ENCODE measurements around the gene ADCY5.

Gene ADCY5

DNA sequence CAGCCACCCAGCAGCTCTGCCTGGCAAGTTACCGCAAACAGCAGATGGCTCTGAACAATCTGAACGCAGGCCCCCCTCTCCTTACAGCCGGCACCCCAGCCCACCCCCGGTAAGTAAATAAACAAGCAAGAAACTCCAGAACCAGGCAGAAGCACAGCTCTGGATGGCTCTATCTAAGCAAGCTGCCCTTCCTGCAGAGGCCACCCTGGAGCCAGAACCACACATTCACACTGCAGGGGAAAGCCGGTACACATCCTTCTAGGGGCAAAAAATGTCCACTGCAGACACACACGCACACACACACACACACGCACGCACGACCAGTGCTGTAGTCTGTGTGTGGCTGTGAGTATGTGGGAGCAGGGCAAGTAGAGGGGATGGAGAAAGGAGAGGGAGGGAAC lies 63.9 kb downstream of the ADCY5 start:
- DNase-seq = no peak

GRCh38 chr3:123384256-123384655 lies 64.6 kb downstream of the ADCY5 start:
- no peak for DNase-seq

DNA sequence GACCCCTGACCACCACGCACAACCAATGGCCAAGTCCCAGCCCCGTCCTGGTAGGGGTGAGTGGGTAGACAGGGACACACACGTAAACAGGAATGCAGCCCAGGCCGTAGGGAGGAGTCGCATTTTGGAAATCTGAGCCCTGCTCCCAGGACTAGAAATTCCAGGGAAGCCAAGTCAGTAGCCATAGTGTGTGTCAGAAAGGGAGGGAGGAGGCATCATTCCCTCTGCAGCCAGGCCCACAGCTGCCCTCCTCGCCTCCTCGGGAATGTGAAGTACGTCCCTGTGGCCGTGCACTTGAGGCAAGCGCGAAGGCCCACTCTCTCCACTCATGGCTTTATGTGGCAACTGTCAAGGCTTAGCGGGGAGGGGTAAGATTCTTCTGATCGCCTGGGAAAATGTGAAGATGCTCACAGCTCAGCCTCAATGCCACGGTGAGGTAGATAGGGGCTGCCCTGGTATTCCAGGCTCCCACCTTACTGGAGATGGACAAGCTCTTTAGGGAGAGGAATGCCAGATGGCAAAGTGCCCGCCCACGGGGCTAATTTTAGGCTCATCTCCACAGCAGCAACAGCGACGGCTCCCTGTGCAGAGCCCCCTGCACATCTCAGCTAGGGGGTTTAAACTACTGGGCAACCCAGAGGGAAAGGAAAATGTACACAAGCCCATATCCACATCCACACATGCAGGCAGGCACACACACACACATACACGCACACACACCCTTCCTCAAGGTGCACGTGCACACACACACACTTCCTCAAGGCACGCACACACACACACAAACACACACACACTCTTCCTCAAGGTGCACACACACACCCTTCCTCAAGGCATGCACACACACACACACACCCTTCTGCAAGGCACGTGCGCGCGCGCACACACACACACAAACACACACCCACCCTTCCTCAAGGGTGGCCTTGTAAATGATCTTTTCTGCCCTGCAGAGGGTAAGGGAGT lies 65.5 kb downstream of the ADCY5 start:
- DNase-seq = no peak

- no peak for DNase-seq
These were observed 68.6 kb downstream of the ADCY5 start for GRCh38 chr3:123380261-123380660.

- DNase-seq = no peak
These were observed 69.7 kb downstream of the ADCY5 start for GRCh38 chr3:123379041-123379830.

DNA sequence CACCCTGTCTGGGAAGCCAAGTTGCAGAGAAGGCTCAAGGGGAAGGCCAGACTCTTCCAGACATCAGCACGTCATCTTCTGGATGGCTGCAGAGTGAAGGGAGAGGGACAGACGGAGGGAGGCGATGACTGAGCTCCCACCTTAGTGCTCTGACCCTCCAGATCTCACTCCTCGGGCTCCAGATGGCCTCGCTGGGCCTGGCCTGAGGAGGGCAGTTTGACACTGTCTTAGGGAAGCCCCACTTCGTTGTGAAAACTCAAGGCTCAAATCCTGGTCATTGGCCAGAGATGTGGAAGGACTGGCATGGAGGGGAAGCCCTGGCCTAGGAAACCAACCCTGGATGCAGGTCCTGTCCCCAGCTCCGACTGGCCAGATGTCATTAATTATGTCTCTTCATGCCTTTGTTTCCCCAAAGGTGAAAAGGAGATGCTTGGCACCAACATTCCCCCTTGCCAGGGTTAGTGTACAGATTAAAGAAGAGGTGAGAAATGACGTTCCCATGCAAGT lies 70.4 kb downstream of the ADCY5 start:
- no peak for DNase-seq

GRCh38 chr3:123377243-123377740 lies 71.6 kb downstream of the ADCY5 start:
- no peak for DNase-seq

- no peak for DNase-seq
These were observed 72.2 kb downstream of the ADCY5 start for GRCh38 chr3:123376451-123377242.

GRCh38 chr3:123375014-123375940 lies 73.6 kb downstream of the ADCY5 start:
- DNase-seq = no peak

GRCh38 chr3:123374016-123374415 lies 74.9 kb downstream of the ADCY5 start:
- no peak for DNase-seq

DNA sequence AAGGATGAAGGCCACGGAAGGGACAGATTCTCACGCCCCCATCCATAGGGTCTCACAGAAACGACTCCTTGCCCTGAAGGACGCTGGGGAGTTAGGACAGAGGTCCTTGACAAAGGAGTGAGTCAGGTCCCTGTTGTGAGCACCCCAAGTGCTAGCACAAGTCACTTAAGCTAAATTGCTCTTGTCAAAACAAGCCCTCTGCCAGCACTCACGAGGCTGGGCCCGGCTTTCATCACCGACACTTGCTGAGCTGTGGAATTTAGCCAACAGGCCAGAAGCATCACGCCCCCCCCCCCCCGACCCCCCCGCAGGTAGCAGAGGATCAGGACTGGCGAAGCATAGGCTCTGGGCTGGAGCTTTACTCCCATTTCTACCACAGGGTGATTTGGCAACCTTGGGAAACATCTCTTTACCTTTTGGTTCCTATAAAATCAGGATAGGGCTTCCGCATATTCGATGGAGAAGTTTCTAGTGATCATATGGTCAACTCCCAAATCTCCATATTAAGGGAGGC lies 75.4 kb downstream of the ADCY5 start:
- no peak for DNase-seq

GRCh38 chr3:123372686-123373473 lies 76.0 kb downstream of the ADCY5 start:
- no peak for DNase-seq

DNA sequence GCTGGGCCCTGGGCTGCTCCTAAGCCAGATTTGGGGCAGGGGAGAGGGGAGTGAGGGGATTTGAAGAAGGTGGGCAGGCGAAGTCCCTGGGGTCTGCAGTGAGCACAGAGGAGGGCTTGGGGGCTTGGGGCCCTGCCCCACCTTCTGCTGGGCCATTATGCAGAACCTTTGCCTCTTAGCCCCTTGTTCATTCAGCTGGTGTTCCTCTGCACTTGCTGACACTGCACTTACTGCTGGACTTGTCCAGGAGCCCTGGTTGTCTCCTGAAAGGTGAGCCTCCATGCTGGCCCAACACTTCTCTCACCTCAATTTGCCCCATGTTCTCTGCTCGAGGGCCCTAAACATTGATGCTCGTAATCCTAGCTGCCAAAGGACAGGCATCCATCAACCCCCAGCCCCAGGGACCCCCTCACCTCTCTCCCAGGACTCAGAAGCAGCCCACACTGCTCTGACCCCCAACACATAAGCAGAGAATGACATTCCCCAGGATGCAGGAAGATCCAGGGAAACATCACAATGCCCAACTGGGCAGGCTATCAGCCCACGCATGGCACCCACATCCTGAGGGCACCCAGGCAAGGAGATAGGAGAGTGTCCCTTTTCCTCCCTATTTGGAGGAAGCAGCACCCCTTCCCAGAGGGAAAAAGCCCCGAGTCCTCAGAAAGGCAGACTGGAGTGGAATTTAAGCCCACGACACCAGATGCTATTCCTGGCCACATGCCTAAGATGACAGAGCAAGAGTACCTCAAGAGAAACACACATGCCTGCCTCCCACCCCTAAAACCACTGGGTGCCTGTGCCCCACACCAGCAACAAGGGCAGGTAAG lies 76.8 kb downstream of the ADCY5 start:
- DNase-seq = no peak

- DNase-seq = no peak
These were observed 77.5 kb downstream of the ADCY5 start for GRCh38 chr3:123371426-123371825.

GRCh38 chr3:123370819-123371218 lies 78.1 kb downstream of the ADCY5 start:
- DNase-seq = no peak

DNA sequence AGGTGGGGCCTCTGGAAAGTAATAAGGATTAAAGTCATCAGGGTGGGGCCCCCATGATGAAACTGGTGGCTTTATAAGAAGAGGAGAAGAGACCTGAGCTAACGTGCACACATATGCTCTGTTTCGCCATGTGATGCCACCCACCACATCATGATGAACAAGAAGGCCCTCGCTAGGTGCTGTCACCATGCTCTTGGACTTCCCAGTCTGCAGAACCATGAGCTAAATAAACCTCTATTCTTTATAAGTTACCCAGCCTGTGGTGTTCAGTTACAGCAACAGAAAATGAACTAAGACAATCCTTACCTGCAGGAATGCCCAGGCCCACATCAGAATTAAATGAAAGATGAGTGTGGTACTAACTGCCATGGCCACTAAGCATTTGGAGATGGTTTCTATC lies 79.8 kb downstream of the ADCY5 start:
- no peak for DNase-seq

- DNase-seq = no peak
These were observed 81.3 kb downstream of the ADCY5 start for GRCh38 chr3:123367467-123368154.

DNA sequence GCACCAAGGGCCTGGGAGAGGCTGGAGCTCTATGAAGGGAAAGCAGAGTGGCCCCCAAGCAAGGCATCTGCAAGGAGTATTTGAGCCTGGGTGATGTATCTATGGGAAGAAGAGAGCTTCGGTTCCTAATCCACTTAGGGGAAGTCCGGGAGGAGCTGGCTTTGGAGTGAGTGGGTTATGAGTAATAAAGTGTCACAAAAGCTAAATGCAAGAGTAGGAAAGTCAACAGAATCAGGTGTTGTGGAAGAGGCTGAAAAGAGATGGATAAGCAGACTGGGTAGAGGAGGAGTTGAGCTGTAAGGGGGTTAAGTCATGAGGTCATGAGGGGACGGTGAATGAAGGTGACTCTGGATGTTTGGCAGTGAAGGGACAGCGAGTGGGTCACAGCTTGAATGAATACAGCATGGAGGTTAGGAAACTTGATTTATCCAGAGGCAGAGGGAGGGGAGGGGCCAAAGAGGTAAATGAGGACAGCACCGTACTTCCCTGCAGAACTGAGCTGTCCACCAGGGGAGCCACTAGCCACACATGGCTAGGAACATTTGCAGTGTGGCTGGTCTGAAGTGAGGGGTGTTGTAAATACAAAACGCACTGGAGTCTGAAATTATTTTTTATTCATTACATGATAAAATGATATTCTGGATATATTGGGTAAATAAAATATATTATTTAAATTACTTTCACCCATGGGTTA lies 83.3 kb downstream of the ADCY5 start:
- DNase-seq = no peak
